H1 (cell line): ENCODE data around the gene ACOT9.

Experiments
- BCL11A ChIP-seq, 2 experiments: IDR thresholded peaks; one replicate each; pipeline ENCODE4 v1.6.1; 2011; ENCODE audit warnings: low read depth in 2 of 2, low read length in 2 of 2, mild to moderate bottlenecking in 2 of 2
- POLR2A ChIP-seq, 2 experiments: IDR thresholded peaks; 1 replicate in 1 of 2; 2 replicates in 1 of 2; pipeline ENCODE4 v1.6.1; 2011; ENCODE audit warnings: low read depth in 2 of 2, low read length in 2 of 2, mild to moderate bottlenecking in 2 of 2; ENCODE audit errors: control extremely low read depth in 1 of 2
- YY1 ChIP-seq: IDR thresholded peaks from 2 replicates; pipeline ENCODE4 v1.6.1; 2011; ENCODE audit warnings: low read depth, mild to moderate bottlenecking, low read length
- ZNF274 ChIP-seq: IDR thresholded peaks from 2 replicates; pipeline ENCODE4 v1.7.0; 2012; ENCODE audit warnings: low read length, borderline replicate concordance; ENCODE audit errors: extremely low read depth
- TF ChIP-seq, protein P1 (sequence below), 3 experiments: IDR thresholded peaks; 1 replicate in 2 of 3; 2 replicates in 1 of 3; pipeline versions ENCODE4 v1.5.1 to v1.6.1; 2011; ENCODE audit warnings: low read length in 3 of 3, mild to moderate bottlenecking in 3 of 3, inconsistent platforms in 2 of 3, low read depth in 1 of 3, moderate library complexity in 1 of 3; ENCODE audit not compliant: insufficient read depth in 1 of 3; ENCODE audit errors: control extremely low read depth in 1 of 3

DNA sequence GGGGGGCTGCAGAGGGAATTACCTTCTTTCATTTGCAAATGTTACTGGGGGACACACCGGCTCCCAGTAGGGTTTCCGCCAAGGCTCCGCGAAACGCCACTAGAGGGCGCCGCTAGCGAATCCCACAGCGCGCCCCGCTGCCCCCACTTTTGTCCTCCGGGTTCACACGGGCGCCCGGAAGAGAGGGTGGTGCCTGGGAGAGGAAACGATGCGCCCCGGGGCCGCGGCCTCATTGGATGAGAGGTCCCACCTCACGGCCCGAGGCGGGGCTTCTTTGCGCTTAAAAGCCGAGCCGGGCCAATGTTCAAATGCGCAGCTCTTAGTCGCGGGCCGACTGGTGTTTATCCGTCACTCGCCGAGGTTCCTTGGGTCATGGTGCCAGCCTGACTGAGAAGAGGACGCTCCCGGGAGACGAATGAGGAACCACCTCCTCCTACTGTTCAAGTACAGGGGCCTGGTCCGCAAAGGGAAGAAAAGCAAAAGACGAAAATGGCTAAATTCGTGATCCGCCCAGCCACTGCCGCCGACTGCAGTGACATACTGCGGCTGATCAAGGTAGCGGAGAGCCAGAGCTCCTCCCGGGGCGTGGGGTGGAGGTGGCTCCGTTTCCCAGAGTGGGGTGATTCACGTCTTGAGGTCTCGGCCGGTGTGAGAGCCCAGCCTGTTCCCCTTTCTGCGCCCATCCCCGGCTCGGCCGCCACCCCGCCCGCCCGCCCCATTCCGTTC lies 40.0 kb upstream of the ACOT9 start, which contains the start of gene SAT1:
- no peak for TF ChIP-seq ZNF274
- TF ChIP-seq BCL11A (IDR thresholded peaks at IDR 0.05; ENCODE audit: low read depth in 2 of 2, low read length in 2 of 2), result no peak
- TF ChIP-seq POLR2A (IDR thresholded peaks at IDR 0.05; ENCODE audit: control extremely low read depth in 1 of 2, low read depth in 2 of 2, low read length in 2 of 2), result peak; percentile 95 to 96
- TF ChIP-seq YY1, result no peak
- TF ChIP-seq, protein P1, sequence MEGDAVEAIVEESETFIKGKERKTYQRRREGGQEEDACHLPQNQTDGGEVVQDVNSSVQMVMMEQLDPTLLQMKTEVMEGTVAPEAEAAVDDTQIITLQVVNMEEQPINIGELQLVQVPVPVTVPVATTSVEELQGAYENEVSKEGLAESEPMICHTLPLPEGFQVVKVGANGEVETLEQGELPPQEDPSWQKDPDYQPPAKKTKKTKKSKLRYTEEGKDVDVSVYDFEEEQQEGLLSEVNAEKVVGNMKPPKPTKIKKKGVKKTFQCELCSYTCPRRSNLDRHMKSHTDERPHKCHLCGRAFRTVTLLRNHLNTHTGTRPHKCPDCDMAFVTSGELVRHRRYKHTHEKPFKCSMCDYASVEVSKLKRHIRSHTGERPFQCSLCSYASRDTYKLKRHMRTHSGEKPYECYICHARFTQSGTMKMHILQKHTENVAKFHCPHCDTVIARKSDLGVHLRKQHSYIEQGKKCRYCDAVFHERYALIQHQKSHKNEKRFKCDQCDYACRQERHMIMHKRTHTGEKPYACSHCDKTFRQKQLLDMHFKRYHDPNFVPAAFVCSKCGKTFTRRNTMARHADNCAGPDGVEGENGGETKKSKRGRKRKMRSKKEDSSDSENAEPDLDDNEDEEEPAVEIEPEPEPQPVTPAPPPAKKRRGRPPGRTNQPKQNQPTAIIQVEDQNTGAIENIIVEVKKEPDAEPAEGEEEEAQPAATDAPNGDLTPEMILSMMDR (IDR thresholded peaks at IDR 0.05; ENCODE audit: control extremely low read depth in 1 of 3, insufficient read depth in 1 of 3, low read depth in 1 of 3, low read length in 3 of 3), result peak; percentile 55 to 69 (median 55)
